A549 treated with DMSO at 1 μM for 4 hours (cell line): Measurements from ENCODE around the gene SULT1C3. TPM values are rescaled to one million over a fixed set of nuclear protein-coding genes. Genes with fewer than 3 reads are reported as not detected.

ENCODE experiments used
- total RNA-seq: library from RNA; stranded (reverse); fragments of 200-300 nt; extraction: Qiagen RNA extraction; gene quantifications from 5 replicates; pipeline ENCODE4 v1.2.3, GENCODE V29; 2022; ENCODE audit warnings: low read depth

The SULT1C3 gene
- not detected in 5 replicates for total RNA-seq

DNA sequence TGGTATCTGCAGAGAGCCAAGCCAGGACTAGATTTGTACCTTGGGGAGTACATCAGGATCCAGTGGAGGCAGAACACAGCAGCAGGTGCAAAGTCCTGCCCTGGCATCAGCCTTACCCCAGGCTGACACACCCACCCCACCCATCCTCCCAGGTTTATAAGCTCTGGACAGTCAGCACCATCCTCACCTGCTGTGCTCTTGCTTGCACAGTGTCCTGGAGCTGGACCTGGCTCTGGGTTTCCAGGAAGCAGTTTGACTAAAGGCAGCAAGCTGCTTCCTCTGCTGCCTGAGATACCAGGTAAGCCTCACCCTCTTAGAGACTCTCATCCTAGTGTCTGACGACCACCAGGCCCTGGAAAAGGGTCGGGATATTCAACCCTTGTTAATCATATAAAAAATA, at the start of gene SULT1C3:
Gene SULT1C3, plus strand, starts transcription at position 183 of the 400 bp plus-strand sequence. CDS start 7,227 bp downstream, outside the sequence.

DNA sequence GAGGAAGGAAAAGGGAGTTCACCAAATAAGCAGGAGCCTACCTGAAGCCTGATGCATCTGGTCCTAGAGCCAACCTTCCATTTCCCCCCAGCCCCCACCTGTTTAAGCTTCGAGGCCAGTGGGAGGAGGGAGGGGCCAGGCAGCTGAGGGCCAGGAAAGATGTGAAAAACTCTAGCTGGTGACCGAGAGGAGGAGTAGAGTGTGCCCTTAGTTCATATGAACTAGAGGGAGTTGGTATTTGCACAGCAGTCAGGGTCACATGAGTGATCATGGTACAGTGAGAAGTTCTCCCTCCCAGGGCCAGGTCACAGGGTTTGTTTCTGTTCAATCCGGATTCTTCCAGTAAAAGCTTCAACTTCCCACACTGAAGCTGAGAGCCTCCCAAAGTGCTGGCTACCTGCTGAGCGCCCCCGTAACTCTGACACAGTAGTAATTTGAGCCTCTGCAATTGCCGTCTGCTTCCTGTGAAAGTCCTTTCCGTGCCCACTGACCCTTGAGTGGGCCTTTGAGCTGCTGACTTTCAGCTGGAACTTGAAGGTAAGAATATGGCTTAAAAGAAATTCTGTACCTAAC, 48.9 kb downstream of the SULT1C3 start, which contains the start of gene SULT1C2:
Gene SULT1C2, plus strand, starts transcription at position 362 of the 573 bp plus-strand sequence. CDS start 4,773 bp downstream, outside the sequence.

Other genes with a start within 250 kb of the SULT1C3 start
- gene SULT1C2, start 48.9 kb downstream of the SULT1C3 start, total RNA-seq = 0.22 to 0.72 TPM (median 0.45 TPM) in 5 replicates
- not detected in 5 replicates for gene SULT1C4, start 138.0 kb downstream of the SULT1C3 start, total RNA-seq
- gene GCC2, start 209.2 kb downstream of the SULT1C3 start, total RNA-seq = 10.8 to 20.7 TPM (median 16.5 TPM) in 5 replicates